ENCODE measurements around the gene SSPN.

SSPN gene, protein sequence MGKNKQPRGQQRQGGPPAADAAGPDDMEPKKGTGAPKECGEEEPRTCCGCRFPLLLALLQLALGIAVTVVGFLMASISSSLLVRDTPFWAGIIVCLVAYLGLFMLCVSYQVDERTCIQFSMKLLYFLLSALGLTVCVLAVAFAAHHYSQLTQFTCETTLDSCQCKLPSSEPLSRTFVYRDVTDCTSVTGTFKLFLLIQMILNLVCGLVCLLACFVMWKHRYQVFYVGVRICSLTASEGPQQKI

DNA sequence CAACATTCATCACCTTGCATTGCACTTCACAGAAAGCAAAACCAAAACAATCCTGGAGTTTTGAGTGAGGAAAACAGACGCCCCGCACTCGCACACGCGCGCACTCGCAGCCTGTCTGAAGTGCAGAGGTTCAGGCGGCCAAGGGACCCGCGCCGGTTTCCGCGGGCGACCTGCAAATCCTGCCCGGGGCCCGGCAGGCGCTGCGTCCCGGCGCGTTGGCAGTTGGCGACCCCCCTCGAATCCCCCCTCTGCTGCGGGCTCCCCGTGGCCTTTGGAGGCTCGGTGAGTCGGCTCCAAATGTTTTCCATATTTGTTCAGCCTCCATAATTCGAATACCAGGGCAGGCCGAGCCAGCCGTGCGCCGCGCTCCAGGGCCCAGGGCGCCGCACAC is at the start of gene SSPN:
SSPN (plus strand) TSS at position 324 of the 391 bp plus-strand sequence. CDS start 100 bp downstream, outside the sequence.
- DNase-seq = no peak

DNA sequence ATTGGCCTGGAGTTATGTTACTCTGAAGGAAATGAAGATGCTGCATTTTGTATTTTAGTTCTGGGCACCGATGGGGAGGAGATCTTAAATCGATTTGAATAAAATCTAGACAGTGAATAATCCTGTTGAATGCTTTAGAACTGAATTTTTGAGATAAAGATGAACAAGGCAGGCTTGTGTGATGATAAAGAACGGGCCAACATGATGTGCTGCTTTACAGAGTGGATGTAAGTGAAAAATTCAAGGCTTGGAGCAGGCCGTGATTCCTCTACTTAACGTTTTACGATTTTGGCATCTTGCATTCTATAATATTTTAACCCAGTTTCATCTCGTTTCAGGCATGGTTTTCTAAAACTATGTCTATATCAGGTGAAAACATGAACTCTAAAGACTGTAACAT is 47.1 kb upstream of the SSPN start:
- DNase-seq = no peak

DNA sequence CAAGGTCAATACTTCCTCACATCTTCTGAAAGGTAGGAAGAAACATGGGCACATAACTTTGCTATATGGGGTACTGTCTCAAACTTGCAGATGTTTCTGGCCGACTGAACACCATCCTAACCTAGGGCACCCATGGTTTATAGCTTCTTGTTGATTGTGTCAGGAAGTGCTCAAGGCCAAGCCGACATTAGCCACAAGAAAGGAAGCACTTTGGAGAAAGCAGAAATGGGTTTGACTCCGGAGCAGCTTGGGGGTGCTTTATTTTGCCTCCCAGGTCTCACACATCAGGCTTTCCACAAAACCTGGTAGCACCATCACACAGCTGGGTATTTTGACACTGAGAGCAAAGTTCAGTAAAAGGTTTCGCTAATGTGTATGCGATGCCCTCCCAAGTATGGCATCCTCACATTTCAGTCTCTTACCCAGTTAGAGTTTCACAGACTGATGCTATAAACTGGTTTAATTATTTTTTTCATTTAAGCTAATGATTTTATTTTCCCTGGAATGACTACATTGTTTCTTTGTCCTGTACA is 45.3 kb upstream of the SSPN start:
- no peak for DNase-seq

DNA sequence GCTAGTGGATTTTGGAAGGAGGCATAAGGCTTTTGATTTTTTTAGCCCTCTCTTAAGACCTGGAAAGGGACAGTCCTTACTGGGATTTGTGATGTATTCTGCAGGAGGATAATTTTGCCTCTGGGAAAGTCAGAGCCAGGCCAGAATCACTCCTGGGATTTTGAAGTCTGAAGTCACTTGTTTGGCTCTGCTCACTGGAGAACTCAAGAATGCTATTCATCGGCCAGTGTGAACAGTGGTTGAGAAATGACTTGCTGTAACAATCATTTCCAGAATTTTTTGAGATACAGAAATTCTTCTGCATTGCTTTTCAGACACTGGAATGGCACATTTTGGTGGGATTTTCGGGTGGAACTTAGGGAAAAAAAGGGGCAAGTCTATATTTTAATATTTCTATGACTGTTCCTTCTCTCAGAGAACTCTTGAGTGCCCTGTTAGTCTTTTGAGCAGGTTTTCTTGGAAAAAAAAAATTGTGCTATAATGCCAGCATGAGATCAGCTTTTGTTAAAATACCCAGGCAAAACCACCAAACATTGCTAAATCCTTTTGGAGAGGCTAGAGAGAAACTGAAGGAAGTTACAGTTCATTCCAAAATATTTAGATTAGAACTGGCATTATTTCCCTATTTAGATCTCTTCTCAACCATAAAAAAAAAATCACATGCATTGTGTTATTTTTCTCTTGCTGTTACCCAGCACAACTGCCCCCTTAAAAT is 44.5 kb upstream of the SSPN start:
- no peak for DNase-seq

DNA sequence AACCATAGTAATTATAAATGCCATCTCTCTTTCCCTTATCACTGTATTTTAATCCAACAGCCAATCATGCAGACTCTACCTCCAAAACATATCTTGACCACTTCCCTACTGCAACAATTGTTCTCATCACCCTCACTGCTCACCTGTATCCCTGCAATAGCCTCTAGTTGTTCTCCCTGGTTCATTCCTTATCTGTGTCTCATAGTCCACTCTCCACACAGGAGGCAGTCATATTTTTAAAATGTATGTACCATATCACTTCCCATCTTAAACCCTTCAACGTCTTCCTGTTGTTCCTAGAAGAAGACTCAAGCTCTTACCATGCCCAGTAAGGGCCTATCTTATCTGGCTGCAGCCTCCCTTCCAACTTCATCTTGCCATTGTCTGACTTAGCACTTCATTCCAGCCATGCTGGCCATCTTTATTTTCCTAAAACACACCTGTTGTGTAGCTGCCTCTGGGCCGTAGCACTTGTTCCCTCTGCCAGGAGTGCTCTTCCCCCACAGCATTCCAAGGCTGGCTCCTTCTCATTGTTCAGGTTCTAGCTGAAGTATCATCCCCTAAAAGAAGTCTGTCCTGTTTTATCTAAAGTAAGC is 42.8 kb upstream of the SSPN start:
- no peak for DNase-seq

DNA sequence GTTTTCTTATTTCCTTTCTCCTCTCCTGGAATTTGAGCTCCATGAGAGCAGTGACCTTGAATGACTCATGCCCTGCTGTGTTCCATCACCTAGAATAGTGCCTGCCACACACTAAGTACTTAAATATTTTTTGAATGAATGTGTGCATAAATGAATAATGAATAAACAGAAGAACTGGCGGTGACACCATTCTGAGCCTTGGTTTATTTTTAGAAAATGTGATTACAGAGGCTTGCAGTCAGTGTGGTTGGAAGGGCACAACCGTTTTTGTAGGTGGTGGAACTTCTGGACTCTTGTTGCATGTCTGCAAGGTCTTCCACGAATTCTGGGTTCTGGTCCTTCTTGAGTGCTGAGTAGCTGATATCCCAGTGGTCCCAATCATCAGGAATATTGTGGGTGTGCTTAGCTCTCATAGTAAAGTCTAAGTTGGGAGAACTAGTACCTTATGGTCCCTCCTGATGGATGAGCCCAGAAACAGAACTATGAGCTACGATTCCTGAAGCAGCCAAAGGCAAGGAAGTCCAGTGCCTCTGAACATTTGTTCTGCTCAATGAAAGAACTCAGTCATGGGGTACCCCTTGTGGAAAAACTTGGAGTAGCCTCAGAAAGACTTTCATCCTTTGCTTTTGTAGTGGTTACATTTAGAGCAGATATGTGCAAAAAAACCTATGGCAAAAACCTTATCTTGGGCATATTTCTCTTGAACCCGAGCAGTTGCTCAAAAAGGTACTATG is 41.8 kb upstream of the SSPN start:
- DNase-seq = no peak

DNA sequence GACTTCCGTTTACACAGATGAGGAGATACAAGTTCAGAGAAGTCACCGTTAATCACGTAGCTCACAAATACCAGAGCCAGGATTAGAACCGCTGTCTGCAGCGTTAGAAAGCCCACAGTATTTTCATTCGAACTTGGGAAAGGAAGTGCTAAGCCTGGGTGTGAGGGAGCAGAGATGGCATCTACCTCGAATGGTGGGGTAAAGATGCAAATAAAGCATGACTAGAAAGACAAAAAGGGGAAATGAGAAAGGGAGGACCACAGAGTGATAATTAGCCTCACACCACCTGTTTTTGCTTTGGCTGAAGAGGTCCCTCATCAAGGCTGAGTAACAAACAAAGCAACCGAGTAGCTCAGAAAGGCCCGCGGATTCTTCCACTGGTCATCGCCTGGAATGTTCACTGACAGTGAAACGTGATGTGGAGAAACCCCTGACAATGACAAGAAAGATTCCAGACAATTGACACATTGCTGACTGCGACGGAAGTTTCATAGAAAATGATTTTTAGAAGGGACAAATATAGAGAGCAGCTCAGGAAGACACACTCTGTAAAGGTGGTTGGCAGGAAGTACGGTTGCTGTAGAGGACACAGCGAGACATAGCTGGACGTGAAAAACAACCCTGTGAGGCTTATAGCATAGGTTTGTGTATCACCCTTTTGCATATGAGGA is 39.0 kb upstream of the SSPN start:
- no peak for DNase-seq

DNA sequence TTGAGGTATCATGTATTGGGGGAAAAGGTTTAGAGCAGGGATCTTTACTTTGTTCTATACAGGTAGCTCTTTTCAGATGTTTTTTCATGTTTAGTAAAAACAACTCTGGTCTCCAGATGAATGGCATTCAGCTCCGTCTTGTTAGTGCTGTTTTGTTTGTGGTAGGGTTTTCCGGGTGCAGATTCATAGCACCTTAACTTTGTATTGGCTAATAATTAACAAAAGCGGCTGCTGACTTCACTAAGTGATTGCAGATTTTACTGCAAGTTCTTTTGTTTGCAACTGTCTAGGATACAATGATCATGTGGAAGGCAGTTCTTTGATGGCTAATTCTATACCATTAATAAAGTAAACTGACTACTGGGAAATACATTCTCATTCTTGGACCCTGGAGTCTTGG is 38.4 kb upstream of the SSPN start:
- DNase-seq = no peak

DNA sequence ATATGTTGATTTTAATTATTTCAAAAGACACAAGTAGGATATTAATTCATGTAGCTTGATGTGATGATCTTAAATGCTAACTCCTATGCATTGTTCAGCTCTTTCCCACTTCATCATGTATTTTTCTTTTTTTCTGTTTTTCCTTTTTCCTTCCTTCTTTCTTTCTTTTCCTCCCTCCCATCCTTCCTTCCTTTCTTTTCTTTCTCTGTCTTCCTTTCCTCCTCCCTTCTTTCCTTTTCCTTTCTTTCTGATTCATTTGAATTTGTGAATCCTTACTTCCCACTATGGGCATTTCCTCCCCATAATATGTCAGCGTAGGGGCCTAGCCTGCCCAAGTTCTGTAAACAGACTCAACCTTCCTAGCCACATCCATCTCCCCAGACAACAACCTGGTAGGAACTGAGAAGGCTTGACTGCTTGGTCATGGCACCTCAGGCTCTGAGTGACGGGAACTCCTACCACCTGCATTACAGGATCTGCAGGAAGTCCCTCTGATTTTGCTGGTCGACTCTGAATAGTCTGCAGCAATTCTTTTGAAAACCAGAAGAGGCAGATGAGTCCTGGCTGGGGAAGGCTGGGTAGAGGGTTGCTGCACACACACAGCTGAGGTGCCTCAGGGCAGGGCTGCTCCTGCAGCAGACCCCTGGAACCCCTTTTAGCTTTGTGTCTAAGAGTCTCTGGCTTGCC is 37.2 kb upstream of the SSPN start:
- DNase-seq = no peak

DNA sequence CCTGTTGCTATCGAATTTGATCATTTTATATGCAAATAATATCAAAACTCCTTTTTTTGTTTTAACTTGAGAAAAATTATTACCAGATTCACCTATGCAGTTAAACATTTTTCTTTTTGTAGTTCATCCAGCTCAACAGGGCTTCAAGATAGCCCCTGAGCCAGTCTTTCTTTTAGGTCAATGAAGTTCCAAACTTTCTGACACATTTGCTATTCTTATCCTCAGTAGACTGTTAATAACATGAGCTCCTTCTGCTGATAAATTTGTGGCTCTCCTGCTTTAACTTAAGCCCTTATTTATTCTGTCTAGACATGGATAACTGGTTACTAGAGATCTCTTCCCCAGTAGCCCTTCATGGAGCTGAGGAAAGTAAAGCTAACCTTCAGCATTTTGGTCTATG is 33.2 kb upstream of the SSPN start:
- DNase-seq = no peak

DNA sequence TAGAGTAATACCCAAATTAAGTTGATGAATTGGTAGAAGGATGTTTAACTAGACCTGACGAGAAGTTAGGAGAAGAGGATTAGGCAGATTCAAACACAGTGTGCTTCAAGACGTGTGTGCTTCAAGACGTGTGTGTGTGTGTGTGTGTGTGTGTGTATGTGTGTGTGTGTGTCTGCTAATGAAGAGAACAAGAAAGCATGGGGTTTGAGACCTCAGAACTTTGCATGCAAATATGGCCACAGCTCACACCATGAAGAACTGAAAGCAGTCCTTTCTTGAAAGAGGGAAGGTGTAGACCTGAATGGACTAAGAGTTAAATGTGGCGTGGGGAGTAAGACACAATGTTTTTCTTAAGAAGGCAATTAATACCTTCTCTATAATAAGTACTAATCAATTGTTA is 32.5 kb upstream of the SSPN start:
- no peak for DNase-seq

DNA sequence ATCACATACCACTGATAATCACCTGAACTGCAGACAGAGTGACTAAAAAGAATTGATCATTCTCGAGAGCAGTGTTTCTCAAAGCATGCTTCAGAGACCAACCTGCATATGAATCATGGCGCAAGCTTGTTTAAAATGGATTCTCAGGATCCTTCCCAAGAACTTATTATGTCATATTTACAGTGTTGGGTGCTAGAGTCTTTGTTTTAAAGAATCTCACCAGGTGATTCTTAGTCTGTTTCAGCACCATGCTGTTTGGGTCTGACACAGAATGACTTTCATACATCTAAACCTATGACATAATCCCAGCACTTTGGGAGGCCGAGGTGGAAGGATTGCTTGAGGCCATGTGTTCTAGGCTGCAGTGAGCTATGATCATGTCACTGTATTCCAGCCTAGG is 31.3 kb upstream of the SSPN start:
- DNase-seq = no peak

DNA sequence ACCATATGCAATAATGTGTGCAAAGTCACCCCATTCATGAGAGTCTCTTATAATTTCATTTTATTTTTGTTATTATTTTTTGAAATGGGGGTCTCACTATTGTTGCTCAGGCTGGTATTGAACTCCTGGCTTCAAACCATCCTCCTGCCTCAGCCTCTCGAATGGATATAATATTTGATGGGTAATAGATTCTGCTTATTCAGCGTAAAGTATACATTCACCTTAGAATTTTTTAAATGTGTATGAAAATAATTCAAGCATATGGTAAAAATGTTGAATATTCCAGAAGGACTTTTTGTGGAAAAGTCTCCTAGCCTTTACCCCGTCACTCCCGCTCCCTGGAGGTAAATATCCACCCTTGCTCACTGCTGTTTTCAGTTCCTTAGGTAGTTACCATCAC is 23.4 kb upstream of the SSPN start:
- DNase-seq = no peak

DNA sequence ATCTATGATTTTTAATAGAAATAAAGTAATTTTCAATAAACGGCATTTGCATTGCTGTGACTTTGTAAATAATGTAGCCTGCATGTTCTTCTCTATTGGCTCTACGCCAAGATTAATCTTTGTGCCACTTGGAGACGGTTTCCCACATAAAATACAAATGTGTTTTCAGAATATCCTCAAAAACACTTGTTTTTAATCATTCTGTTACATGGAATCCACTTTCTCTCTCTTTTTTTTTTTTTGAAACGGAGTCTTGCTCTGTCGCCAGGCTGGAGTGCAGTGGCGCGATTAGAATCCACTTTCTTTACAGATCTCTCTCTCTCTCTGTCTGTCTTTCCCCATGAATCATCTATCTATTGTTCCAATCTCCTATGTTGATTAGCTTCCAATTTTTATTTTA is 22.8 kb upstream of the SSPN start:
- no peak for DNase-seq

DNA sequence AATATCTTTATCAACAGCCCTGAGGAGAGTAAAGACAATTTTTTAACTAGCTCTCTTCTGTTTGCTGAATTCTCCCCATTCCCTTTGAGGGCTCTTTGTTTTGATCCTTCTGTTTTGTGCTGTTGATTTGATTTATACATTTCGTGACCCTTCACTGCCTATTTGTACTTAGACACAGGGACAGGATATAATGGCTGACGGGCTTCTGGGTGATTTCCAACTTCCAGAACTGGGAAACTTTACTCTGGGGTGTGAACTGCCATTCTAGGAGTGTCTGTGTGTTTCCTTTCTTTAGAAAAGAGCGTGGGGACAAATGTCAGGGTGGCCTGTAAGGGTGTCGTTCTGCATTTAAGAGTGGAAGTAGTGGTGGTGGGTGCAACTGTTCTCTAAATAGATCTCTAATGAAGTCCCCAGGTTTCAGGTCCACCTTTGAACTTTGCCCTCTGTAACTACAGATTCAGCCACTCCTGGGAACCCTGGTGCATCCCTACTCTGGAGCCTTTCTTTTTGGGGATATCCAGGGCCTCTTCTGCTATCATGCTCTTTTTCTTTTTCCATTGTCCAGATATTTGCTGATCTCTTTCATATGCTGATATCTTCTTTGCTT is 22.3 kb upstream of the SSPN start:
- DNase-seq = no peak

DNA sequence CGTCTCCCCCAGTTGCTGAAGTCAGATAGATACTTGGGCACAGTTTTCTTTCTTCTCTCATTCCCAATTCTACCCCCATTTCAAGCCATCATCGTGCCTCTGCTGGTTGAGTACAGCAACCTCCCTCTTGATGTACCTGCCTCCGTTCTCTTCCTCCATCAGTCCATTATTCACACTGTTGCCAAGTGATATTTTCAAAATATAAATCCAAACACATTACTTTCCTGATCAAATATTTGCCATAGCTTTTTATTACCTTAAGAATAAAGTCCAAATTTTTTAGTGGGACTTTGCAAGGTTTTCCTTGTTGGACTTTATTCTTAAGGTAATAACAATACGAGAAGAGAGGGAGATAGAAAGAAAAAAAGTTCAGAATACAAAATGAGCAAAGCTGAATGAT is 18.6 kb upstream of the SSPN start:
- DNase-seq = no peak

DNA sequence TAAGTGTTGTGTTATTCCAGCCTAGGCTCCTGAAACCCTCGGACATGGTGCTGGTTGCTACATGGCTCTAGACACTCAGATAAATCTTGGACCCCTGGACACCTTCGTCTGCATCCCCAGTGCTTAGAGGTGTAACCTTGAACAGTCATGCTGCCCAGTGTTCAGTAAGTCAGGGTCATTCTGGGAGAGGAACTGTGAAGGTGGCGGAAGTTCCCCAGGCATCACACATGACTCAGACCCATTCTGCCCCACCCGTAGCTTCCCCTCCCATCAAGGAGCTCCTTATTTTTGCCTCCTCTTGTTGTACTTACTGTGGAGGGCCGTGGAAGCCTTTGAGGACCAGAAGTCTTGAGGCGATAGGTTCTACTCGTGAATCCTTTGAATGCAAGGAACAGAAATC is 18.1 kb upstream of the SSPN start:
- no peak for DNase-seq

DNA sequence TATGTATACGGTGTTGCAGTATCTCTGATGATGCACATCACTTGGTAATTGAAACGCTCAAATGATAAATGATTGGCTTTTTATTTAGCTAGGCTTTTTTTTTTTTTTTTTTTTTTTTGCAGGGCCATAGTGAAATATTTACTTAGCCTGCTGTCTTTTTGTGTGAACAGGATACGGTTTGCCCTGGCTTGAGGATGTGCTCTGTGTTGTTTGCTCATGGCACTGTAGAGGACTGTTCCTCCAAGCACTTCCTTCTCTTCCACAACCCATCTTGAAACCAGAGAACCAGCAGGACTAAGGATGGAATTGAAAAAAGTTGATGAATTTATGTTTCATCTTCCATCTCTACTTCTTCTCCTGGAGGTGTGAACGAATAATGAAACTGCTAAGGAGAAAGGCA is 15.5 kb upstream of the SSPN start:
- DNase-seq = peak; percentile 10

DNA sequence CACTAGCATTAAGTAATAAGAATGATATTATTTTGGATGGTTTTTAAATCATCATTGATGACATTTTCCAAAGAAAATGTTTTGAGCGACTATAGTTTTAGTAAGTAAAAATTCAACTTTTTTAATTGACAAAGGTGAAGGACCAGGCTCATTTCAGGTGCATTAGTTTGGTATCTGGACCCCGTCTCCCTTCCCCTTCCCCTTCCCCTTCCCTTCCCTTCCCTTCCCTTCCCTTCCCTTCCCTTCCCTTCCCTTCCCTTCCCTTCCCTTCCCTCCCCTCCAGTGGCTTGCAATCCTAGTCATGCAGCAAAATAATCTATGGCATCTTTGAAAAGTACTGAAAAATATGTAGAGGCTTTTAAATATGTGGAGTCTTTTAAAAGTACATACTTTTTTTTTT is 13.0 kb upstream of the SSPN start:
- no peak for DNase-seq

DNA sequence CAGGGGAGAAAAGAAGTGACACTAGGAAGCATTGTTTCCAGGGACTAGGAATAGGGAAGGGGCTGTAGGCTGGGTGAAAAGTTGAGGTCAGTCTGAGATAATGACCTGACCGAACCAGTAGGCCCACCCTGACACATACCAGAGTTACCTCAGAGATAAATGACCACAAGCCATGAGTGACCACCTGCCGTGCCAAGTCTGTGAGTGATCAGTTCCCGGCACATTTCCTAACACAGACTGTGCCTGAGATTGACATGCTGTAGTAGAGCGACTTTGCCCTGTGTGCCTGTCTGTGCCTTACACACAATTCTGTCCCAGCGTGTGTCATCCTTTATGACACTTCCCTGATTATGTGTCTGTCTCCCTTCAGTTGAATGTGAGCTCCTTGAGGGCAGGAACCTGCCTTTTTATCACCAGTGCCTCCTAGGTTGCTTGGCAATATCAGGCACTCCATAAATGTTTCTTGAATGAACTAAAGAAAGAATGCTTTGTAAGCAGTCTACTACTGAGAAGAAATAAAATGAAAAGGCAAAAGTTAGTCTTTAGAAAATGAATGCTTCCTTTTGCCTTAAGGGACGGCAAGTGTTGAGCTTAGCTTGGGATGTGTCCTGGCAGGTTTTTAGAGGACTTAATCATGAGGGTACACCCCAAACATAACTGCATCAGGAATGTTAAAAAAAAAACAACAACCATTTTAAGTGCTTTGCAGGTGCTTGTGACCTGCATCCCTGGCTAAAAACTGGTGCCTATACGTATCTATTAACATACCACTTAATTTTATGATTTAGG is 9.6 kb upstream of the SSPN start:
- no peak for DNase-seq

Measured in NCI-H748 treated with DMSO at 0.1 percent for 48 hours (cell line).